GM12878 (cell line): ENCODE data around the gene NLN. TPM values are rescaled to one million over a fixed set of nuclear protein-coding genes. Genes with fewer than 3 reads are reported as not detected.

ENCODE experiments used
- BACH1 ChIP-seq: fragments of 450-650 bp; IDR thresholded peaks from 2 replicates; pipeline ENCODE4 v1.6.1; 2017; ENCODE audit warnings: mild to moderate bottlenecking, borderline replicate concordance
- IRF4 ChIP-seq: IDR thresholded peaks from 2 replicates; pipeline ENCODE4 v1.6.1; 2011; ENCODE audit warnings: low read depth, low read length
- PBX3 ChIP-seq: IDR thresholded peaks from 2 replicates; pipeline ENCODE4 v1.6.1; 2011; ENCODE audit warnings: mild to moderate bottlenecking, low read depth, low read length, moderate library complexity; ENCODE audit not compliant: insufficient replicate concordance
- PKNOX1 ChIP-seq: fragments of 450-650 bp; IDR thresholded peaks from 2 replicates; pipeline ENCODE4 v1.6.1; 2016; ENCODE audit warnings: mild to moderate bottlenecking
- POLR2AphosphoS5 ChIP-seq: IDR thresholded peaks from 2 replicates; pipeline ENCODE4 v1.6.1; 2011; ENCODE audit warnings: mild to moderate bottlenecking, low read length, inconsistent platforms
- POU2F2 ChIP-seq: IDR thresholded peaks from 3 replicates; pipeline ENCODE4 v1.6.1; 2011; ENCODE audit warnings: low read depth, mild to moderate bottlenecking, low read length, borderline replicate concordance
- RUNX3 ChIP-seq: IDR thresholded peaks from 2 replicates; pipeline ENCODE4 v1.6.1; 2012; ENCODE audit warnings: low read length, inconsistent platforms
- SKIL ChIP-seq: fragments of 450-650 bp; IDR thresholded peaks from 2 replicates; pipeline ENCODE4 v1.6.1; 2017; ENCODE audit warnings: mild to moderate bottlenecking, low read depth, inconsistent platforms; ENCODE audit not compliant: poor library complexity, severe bottlenecking
- SPI1 ChIP-seq: IDR thresholded peaks from 2 replicates; pipeline ENCODE4 v1.6.1; 2011; ENCODE audit warnings: low read depth, mild to moderate bottlenecking, low read length, moderate library complexity, borderline replicate concordance; ENCODE audit not compliant: insufficient read depth
- SRF ChIP-seq, 2 experiments: IDR thresholded peaks; 2 replicates each; pipeline ENCODE4 v1.6.1; 2011; ENCODE audit warnings: low read depth in 2 of 2, low read length in 2 of 2, mild to moderate bottlenecking in 1 of 2, moderate library complexity in 1 of 2
- STAT1 ChIP-seq: fragments of 450-650 bp; conservative IDR thresholded peaks from 2 replicates; pipeline ENCODE4 v1.6.1; 2014; ENCODE audit warnings: antibody characterized with exemption, mild to moderate bottlenecking
- TARDBP ChIP-seq: IDR thresholded peaks from 2 replicates; pipeline ENCODE4 v1.6.1; 2016; ENCODE audit warnings: borderline replicate concordance
- polyA plus RNA-seq, 11 experiments: library from polyadenylated mRNA; depleted of rRNA in 4 of 11; unstranded in 6 of 11; stranded (reverse) in 5 of 11; fragments of >200 nt; fragmentation: Nextera tagmentation in 4 of 11; fragmentation: Illumina TruSeq in 1 of 11; extraction: Ambion mirVana in 4 of 11; extraction: Trizol in 1 of 11; gene quantifications; 1 replicate in 1 of 11; 2 replicates in 10 of 11; pipeline versions ENCODE4 v1.2.1 to v1.2.3, GENCODE V29; 2011 to 2016; ENCODE audit warnings: inconsistent platforms in 2 of 11, missing spikeins in 2 of 11, low read depth in 1 of 11
- total RNA-seq, 4 experiments: library from RNA; depleted of rRNA in 3 of 4; stranded (reverse); fragments of >200 nt in 3 of 4; fragmentation: Illumina TruSeq in 1 of 4; extraction: Trizol in 1 of 4; gene quantifications; 2 replicates each; pipeline versions ENCODE4 v1.2.1 to v1.2.3, GENCODE V29; 2013 to 2021

NLN gene
- total and polyA plus RNA-seq, 10 of the 15 experiments (the other 5 are each of a cell fraction or from before 2014, with no cell fraction given): 6.8 to 56.9 (median 33.3) TPM

- TF ChIP-seq SKIL (peak; percentile 83), TARDBP (0 out of 2 replicates have a peak, but pooled peaks have one; percentile 29), RUNX3 (peak; percentile 99), POU2F2 (peak; percentile 49; the same call in 1 of the 3 replicates), PKNOX1 (peak; percentile 43; the same call in 1 of the 2 replicates), SPI1 (peak; percentile 99), STAT1 (no peak), IRF4 (peak; percentile 59; the same call in 1 of the 2 replicates), PBX3 (peak; percentile 42), BACH1 (peak; percentile 42; the same call in 1 of the 2 replicates), POLR2AphosphoS5 (no peak), SRF (IDR thresholded peaks at IDR 0.05; ENCODE audit: low read depth in 2 of 2, low read length in 2 of 2) (no peak)
Measured at GRCh38 chr5:65825408-65826328, 103.7 kb downstream of the NLN start (continued).
